ENCODE results near the gene STK17A.

STK17A gene

DNA sequence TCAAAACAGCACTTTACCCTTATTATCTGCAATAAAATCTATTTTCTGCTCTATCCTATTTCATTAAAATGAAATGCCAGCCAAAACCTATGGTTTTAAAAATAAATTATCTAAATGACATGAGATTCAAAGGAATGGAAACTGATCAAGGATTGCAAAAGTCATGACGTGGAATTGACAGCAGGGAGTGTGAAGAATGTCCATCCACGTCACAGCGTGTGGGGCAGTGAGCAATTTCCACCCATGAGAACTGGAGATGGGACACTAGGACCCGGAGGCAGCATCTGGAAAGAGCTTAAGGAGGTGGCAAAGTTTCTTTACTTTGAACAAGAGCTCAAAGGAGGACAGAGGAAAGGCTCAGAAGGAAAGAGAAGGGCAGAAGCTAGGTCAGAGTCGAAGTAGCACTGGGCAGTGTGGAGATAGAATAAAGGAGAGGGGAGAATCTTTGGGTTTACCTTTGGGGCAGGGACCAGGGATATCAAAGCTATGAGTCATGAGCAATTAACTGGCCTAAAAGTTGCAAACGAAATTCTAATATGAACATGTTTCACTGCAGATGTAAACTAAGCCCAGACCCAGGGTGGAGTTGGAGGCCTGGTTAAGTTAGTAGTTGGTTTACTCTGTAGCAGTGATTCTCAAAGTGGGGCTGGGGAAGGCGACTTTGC lies 24.9 kb upstream of the STK17A start:
- H3K36me3 ChIP-seq (ENCODE audit: control insufficient read depth in 2 of 2, insufficient read depth in 1 of 2, low read length in 2 of 2): no peaks in the 10 kb centered on the region
- CTCF ChIA-PET: no interaction called here
- POLR2A ChIA-PET: no interaction called here
- H3K27ac ChIP-seq (ENCODE audit: extremely low read depth, low read depth, low read length): no peak overlapping the region
- H3K4me1 ChIP-seq (ENCODE audit: control insufficient read depth, insufficient read depth, low read length): no peaks in the 10 kb centered on the region
- no peak for TF ChIP-seq ZNF549 (tag by site-specific recombination; IDR thresholded peaks at IDR 0.05)
- TF ChIP-seq ZNF112 (tag by site-specific recombination; IDR thresholded peaks at IDR 0.05): no peak
- TF ChIP-seq, protein P1, sequence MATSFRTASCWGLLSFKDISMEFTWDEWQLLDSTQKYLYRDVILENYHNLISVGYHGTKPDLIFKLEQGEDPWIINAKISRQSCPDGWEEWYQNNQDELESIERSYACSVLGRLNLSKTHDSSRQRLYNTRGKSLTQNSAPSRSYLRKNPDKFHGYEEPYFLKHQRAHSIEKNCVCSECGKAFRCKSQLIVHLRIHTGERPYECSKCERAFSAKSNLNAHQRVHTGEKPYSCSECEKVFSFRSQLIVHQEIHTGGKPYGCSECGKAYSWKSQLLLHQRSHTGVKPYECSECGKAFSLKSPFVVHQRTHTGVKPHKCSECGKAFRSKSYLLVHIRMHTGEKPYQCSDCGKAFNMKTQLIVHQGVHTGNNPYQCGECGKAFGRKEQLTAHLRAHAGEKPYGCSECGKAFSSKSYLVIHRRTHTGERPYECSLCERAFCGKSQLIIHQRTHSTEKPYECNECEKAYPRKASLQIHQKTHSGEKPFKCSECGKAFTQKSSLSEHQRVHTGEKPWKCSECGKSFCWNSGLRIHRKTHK (tag by site-specific recombination; IDR thresholded peaks at IDR 0.05): no peak
- TF ChIP-seq ZNF311 (tag by site-specific recombination; IDR thresholded peaks at IDR 0.05; ENCODE audit: borderline replicate concordance): no peak
- TF ChIP-seq ZNF2 (tag by site-specific recombination; IDR thresholded peaks at IDR 0.05): no peak
- no peak for TF ChIP-seq KLF1 (tag by site-specific recombination; IDR thresholded peaks at IDR 0.05)
- no peak for TF ChIP-seq ZNF555 (tag by site-specific recombination; conservative IDR thresholded peaks at IDR 0.05)
- TF ChIP-seq ZNF670 (tag by site-specific recombination; IDR thresholded peaks at IDR 0.05; ENCODE audit: low read depth): no peak
- no peak for TF ChIP-seq ZFP41 (tag by site-specific recombination; IDR thresholded peaks at IDR 0.05; ENCODE audit: borderline replicate concordance)
- no peak overlapping the region for H3K4me3 ChIP-seq (ENCODE audit: low read depth, low read length)
- H3K9me3 ChIP-seq (ENCODE audit: control insufficient read depth, insufficient read depth, low read depth, low read length): no peaks in the 10 kb centered on the region

DNA sequence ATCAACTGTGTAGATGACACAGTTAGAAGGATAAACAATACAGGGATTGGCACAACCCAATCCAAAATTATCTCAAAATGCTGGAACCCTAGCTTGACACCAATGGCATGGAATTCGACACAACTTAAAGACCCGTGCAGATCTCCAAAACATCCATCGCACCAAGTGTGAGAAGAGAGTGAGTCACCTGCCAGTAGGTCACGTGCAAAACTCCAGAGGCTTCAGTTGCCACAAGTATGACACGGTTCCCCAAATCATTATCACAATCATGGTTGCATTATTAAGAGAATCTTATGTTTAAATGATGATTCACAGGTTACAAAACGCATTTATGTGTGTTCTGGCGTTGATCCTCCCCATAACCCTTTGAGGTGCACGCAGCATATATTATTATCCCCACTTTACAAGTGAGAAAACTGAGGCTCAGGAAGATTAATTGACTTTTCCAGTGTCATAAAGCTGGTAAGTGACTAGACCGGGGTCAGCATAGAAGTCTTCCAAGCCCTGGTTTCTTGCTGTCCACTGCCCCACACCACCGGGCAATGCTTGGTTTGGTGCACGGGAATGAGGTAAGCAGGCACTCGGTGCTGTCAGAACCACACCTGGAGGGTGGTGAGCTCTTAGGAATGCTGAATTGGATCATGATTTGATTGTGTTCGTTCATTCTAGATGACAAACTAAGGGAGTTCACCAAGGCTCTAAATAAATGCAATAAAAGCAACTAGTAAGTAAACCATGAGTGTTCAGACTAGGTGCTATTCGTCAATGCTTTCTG lies 23.6 kb upstream of the STK17A start:
- CTCF ChIA-PET: interaction anchor here (0.7 kb wide), 1 partner anchor 219 kb away, joined by 3 read pairs; no protein-coding TSS in a partner anchor
- no peak for TF ChIP-seq ZNF211 (tag by site-specific recombination; IDR thresholded peaks at IDR 0.05; ENCODE audit: low read depth)
- TF ChIP-seq ZNF501 (tag by site-specific recombination; IDR thresholded peaks at IDR 0.05): no peak
- no peak for TF ChIP-seq MZF1 (tag by site-specific recombination; IDR thresholded peaks at IDR 0.05; ENCODE audit: borderline replicate concordance)
- TF ChIP-seq ZNF626 (tag by site-specific recombination; IDR thresholded peaks at IDR 0.05): no peak
- no peak for TF ChIP-seq ZNF621 (tag by site-specific recombination; IDR thresholded peaks at IDR 0.05)
- TF ChIP-seq ZXDB (tag by site-specific recombination; IDR thresholded peaks at IDR 0.05): no peak
- no peak for TF ChIP-seq ZBTB1 (tag by site-specific recombination; IDR thresholded peaks at IDR 0.05)
- TF ChIP-seq WT1 (tag by site-specific recombination; IDR thresholded peaks at IDR 0.05): no peak
- TF ChIP-seq KLF10 (tag by site-specific recombination; IDR thresholded peaks at IDR 0.05): no peak
- no peak for TF ChIP-seq ZNF423 (tag by site-specific recombination; IDR thresholded peaks at IDR 0.05)
- TF ChIP-seq ZNF138 (tag by site-specific recombination; IDR thresholded peaks at IDR 0.05; ENCODE audit: borderline replicate concordance): no peak
- TF ChIP-seq ZNF223 (tag by site-specific recombination; IDR thresholded peaks at IDR 0.05): no peak
- no peak for TF ChIP-seq ZBTB8A (tag by site-specific recombination; IDR thresholded peaks at IDR 0.05)
- TF ChIP-seq, protein P2, sequence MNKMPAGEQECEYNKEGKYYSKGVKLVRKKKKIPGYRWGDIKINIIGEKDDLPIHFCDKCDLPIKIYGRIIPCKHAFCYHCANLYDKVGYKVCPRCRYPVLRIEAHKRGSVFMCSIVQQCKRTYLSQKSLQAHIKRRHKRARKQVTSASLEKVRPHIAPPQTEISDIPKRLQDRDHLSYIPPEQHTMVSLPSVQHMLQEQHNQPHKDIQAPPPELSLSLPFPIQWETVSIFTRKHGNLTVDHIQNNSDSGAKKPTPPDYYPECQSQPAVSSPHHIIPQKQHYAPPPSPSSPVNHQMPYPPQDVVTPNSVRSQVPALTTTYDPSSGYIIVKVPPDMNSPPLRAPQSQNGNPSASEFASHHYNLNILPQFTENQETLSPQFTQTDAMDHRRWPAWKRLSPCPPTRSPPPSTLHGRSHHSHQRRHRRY (tag by site-specific recombination; IDR thresholded peaks at IDR 0.05): no peak
- POLR2A ChIA-PET: no interaction called here
- H3K4me1 ChIP-seq (ENCODE audit: control insufficient read depth, insufficient read depth, low read length): no peaks in the 10 kb centered on the region
- H3K27ac ChIP-seq (ENCODE audit: extremely low read depth, low read depth, low read length): no peak overlapping the region
- no peaks in the 10 kb centered on the region for H3K9me3 ChIP-seq (ENCODE audit: control insufficient read depth, insufficient read depth, low read depth, low read length)
- H3K4me3 ChIP-seq (ENCODE audit: low read depth, low read length): no peak overlapping the region
- H3K36me3 ChIP-seq (ENCODE audit: control insufficient read depth in 2 of 2, insufficient read depth in 1 of 2, low read length in 2 of 2): no peaks in the 10 kb centered on the region
